Natural killer cell treated with Interleukin-12 subunit alpha and Interleukin-12 subunit beta and Interleukin-15 and Interleukin-18, amount 100 ng/mL, for 72 hours (primary cell): Measurements from ENCODE around the gene PAK6. TPM values are rescaled to one million over a fixed set of nuclear protein-coding genes. Genes with fewer than 3 reads are reported as not detected.

Source experiments
- ATAC-seq, 2 donors: fragments of 150-1000 bp; cut with Tn5 transposase in 1 of 2; sonication (Bioruptor Pico), chemical (Tn5 transposase) in 1 of 2; 2 replicates each; pipeline ENCODE4 v1.10.0; 2021
- DNase-seq: peaks from one replicate; pipeline ENCODE4 v3.0.0; 2022; ENCODE audit warnings: low spot score
- H3K27ac Mint-ChIP-seq, 2 donors: 1 replicate in 1 of 2; 2 replicates in 1 of 2; pipeline ENCODE4 v1.8.0; 2022; ENCODE audit warnings: mixed read lengths in 2 of 2, mild to moderate bottlenecking in 1 of 2, moderate library complexity in 1 of 2
- H3K27me3 Mint-ChIP-seq, 2 donors: 1 replicate in 1 of 2; 2 replicates in 1 of 2; pipeline ENCODE4 v1.8.0; 2022; ENCODE audit warnings: mixed read lengths in 2 of 2
- H3K36me3 Mint-ChIP-seq: one replicate; pipeline ENCODE4 v1.8.0; 2022; ENCODE audit warnings: mixed read lengths
- H3K4me1 Mint-ChIP-seq, 2 donors: 1 replicate in 1 of 2; 2 replicates in 1 of 2; pipeline ENCODE4 v1.8.0; 2022; ENCODE audit warnings: low read depth in 2 of 2, mixed read lengths in 2 of 2, mild to moderate bottlenecking in 1 of 2
- H3K4me3 Mint-ChIP-seq: one replicate; pipeline ENCODE4 v1.8.0; 2022; ENCODE audit warnings: mixed read lengths
- H3K9me3 Mint-ChIP-seq: 2 replicates; pipeline ENCODE4 v1.8.0; 2022; ENCODE audit warnings: mixed read lengths
- total RNA-seq, 2 donors: library from RNA; stranded (reverse); gene quantifications; one replicate each; pipeline ENCODE4 v1.2.3, GENCODE V29; 2022

Gene PAK6
- total RNA-seq, 2 donors from 2014 or later = 1.9 to 2.9 TPM

- Mint-ChIP-seq H3K27ac (no peak overlapping the region), H3K9me3 (no peaks in the 10 kb centered on the region), H3K36me3 (no peaks in the 10 kb centered on the region), H3K27me3 (no peaks in the 10 kb centered on the region), H3K4me3 (no peak overlapping the region), H3K4me1 (peaks cover 0 to 4% of the 10 kb centered on the region in 2 donors)
- ATAC-seq = no peak
- no peak for DNase-seq
Measured at GRCh38 chr15:40270246-40270995, 31.6 kb downstream of the PAK6 start.

DNA sequence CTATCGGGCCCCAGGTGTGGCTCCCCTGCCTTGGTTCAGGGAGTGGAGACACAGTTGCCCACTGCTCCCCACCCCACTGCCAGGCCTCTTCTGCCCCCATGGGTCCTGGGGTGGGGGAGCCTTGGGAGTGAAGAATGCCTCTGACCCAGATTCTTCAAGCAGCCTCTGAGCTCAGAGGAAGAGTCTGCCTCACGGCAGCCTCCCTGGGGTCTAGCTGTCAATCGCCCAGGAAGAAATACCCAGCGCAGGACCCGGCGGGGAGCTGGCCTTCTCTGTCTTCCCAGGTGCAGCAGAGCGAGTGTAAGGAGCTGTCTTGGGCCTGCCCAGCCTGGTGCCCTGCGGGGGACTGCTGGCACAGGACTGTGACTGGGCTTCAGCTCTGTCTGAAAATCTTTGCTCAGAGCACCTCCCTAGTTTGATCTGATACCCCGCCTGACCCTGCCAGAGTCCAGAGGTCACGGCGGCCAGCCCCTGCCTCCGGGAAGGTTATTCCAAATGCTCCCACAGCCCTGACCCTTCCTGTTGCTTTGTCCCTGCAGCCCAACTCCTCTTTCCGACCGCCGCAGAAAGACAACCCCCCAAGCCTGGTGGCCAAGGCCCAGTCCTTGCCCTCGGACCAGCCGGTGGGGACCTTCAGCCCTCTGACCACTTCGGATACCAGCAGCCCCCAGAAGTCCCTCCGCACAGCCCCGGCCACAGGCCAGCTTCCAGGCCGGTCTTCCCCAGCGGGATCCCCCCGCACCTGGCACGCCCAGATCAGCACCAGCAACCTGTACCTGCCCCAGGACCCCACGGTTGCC is 33.0 kb downstream of the PAK6 start:
- H3K4me3 Mint-ChIP-seq = no peak overlapping the region
- no peaks in the 10 kb centered on the region for H3K9me3 Mint-ChIP-seq
- no peaks in the 10 kb centered on the region for H3K36me3 Mint-ChIP-seq
- H3K4me1 Mint-ChIP-seq = peaks cover 0 to 4% of the 10 kb centered on the region in 2 donors
- peaks cover 0 to 2% of the 10 kb centered on the region in 2 donors for H3K27me3 Mint-ChIP-seq
- ATAC-seq (no peak), DNase-seq (no peak)
- H3K27ac Mint-ChIP-seq = no peak overlapping the region

- DNase-seq = no peak
- Mint-ChIP-seq H3K27me3 (peaks cover 0 to 2% of the 10 kb centered on the region in 2 donors), H3K4me1 (peaks cover 0 to 4% of the 10 kb centered on the region in 2 donors), H3K36me3 (no peaks in the 10 kb centered on the region), H3K4me3 (no peak overlapping the region), H3K9me3 (no peaks in the 10 kb centered on the region), H3K27ac (no peak overlapping the region)
- no peak for ATAC-seq
Measured at GRCh38 chr15:40272485-40273056, 33.7 kb downstream of the PAK6 start.

DNA sequence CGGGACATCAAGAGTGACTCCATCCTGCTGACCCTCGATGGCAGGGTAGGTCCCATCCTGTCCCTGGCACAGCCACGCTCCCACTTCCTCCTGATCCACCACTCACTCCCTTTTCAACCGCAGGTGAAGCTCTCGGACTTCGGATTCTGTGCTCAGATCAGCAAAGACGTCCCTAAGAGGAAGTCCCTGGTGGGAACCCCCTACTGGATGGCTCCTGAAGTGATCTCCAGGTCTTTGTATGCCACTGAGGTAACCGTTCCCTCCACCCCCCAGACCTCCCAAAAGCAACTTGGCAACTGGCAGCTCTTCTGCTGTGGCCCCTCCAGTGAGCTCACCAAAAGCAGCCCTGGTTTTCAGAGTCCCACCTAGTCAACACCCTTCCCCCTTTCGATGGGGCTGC is 34.6 kb downstream of the PAK6 start:
- ATAC-seq (no peak), DNase-seq (no peak)
- H3K4me1 Mint-ChIP-seq = peaks cover 0 to 7% of the 10 kb centered on the region in 2 donors
- no peaks in the 10 kb centered on the region for H3K9me3 Mint-ChIP-seq
- H3K27me3 Mint-ChIP-seq = peaks cover 5 to 7% of the 10 kb centered on the region in 2 donors
- no peaks in the 10 kb centered on the region for H3K36me3 Mint-ChIP-seq
- H3K27ac Mint-ChIP-seq = no peak overlapping the region
- no peak overlapping the region for H3K4me3 Mint-ChIP-seq

- ATAC-seq (peak; percentile 73 to 75), DNase-seq (peak; percentile 91)
- H3K9me3 Mint-ChIP-seq = no peaks in the 10 kb centered on the region
- H3K36me3 Mint-ChIP-seq = no peaks in the 10 kb centered on the region
- peaks cover 11 to 13% of the 10 kb centered on the region in 2 donors for H3K27me3 Mint-ChIP-seq
- H3K4me3 Mint-ChIP-seq = no peak overlapping the region
- no peak overlapping the region for H3K27ac Mint-ChIP-seq
- peaks cover 0 to 7% of the 10 kb centered on the region in 2 donors for H3K4me1 Mint-ChIP-seq
Measured at GRCh38 chr15:40274350-40275274, 35.7 kb downstream of the PAK6 start.

DNA sequence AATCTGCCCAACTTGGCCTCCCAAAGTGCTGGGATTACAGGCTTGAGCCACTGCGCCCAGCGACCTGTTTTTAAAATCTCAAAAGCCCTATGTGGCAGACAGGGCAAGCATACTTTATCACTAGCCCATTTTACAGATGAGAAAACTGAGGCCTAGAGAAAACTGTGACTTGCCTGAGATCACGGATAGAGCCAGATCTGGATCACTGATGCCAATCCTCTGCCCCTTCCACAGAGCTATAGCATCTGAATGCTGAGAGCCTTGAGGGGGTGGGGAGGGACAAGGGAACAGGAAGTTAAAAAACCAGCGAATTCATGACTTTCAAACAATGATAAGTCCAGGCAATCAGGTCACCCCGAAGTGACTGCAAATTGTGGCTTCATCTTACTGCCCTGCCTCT is 36.7 kb downstream of the PAK6 start:
- no peak for DNase-seq
- Mint-ChIP-seq H3K27me3 (peaks cover 11 to 13% of the 10 kb centered on the region in 2 donors), H3K36me3 (no peaks in the 10 kb centered on the region), H3K27ac (no peak overlapping the region), H3K9me3 (no peaks in the 10 kb centered on the region), H3K4me3 (no peak overlapping the region), H3K4me1 (peaks cover 0 to 7% of the 10 kb centered on the region in 2 donors)
- no peak for ATAC-seq

DNA sequence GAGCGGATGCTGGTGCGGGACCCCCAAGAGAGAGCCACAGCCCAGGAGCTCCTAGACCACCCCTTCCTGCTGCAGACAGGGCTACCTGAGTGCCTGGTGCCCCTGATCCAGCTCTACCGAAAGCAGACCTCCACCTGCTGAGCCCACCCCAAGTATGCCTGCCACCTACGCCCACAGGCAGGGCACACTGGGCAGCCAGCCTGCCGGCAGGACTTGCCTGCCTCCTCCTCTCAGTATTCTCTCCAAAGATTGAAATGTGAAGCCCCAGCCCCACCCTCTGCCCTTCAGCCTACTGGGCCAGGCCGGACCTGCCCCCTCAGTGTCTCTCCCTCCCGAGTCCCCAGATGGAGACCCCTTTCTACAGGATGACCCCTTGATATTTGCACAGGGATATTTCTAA is 37.1 kb downstream of the PAK6 start:
- peaks cover 11 to 14% of the 10 kb centered on the region in 2 donors for H3K27me3 Mint-ChIP-seq
- H3K9me3 Mint-ChIP-seq = no peaks in the 10 kb centered on the region
- H3K4me1 Mint-ChIP-seq = peaks cover 2 to 7% of the 10 kb centered on the region in 2 donors
- DNase-seq (no peak), ATAC-seq (no peak)
- no peaks in the 10 kb centered on the region for H3K36me3 Mint-ChIP-seq
- H3K27ac Mint-ChIP-seq = no peak overlapping the region
- H3K4me3 Mint-ChIP-seq = no peak overlapping the region

DNA sequence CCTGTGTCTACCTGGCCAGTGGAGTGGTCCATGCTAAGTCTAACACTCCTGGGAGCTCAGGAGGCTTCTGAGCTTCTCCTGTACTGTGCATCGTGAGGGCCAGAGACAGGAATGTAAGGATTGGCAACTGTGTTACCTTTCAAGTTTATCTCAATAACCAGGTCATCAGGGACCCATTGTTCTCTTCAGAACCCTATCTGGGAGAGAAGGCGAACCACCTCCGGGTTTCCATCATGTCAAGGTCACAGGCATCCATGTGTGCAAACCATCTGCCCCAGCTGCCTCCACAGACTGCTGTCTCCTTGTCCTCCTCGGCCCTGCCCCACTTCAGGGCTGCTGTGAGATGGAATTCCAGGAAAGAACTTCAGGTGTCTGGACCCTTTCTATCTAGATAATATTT is 38.1 kb downstream of the PAK6 start:
- peaks cover 11 to 16% of the 10 kb centered on the region in 2 donors for H3K27me3 Mint-ChIP-seq
- H3K4me3 Mint-ChIP-seq = no peak overlapping the region
- no peaks in the 10 kb centered on the region for H3K9me3 Mint-ChIP-seq
- H3K4me1 Mint-ChIP-seq = peaks cover 4 to 9% of the 10 kb centered on the region in 2 donors
- DNase-seq = no peak
- no peak for ATAC-seq
- H3K27ac Mint-ChIP-seq = no peak overlapping the region
- H3K36me3 Mint-ChIP-seq = no peaks in the 10 kb centered on the region

- DNase-seq = no peak
- Mint-ChIP-seq H3K27me3 (peaks cover 11 to 16% of the 10 kb centered on the region in 2 donors), H3K9me3 (no peaks in the 10 kb centered on the region), H3K4me1 (peaks cover 4 to 9% of the 10 kb centered on the region in 2 donors), H3K27ac (no peak overlapping the region), H3K4me3 (no peak overlapping the region), H3K36me3 (no peaks in the 10 kb centered on the region)
- no peak for ATAC-seq
Measured at GRCh38 chr15:40277471-40277870, 38.6 kb downstream of the PAK6 start.

DNA sequence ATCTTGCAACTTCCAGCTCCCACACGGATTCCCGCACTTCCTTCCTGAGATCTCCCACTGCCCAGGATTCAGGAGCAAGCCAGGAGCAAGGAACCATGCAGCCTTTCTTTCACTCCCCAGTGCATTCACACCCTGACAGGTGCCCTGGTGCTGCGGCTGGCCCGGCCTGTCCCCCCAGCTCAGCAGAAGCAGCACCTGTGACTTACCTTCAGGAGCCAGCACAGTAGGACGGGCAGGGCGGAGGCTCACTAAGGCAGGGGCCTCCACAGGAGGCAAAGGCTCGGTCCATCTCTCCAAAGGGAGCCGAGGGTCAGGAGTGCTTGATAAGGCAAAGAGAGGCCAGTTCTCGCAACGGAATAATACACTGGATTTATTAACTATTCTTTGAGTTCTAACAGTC is 39.2 kb downstream of the PAK6 start:
- ATAC-seq (no peak), DNase-seq (no peak)
- Mint-ChIP-seq H3K4me1 (peaks cover 4 to 9% of the 10 kb centered on the region in 2 donors), H3K9me3 (no peaks in the 10 kb centered on the region), H3K27me3 (peaks cover 11 to 16% of the 10 kb centered on the region in 2 donors), H3K4me3 (no peak overlapping the region), H3K36me3 (no peaks in the 10 kb centered on the region), H3K27ac (no peak overlapping the region)

DNA sequence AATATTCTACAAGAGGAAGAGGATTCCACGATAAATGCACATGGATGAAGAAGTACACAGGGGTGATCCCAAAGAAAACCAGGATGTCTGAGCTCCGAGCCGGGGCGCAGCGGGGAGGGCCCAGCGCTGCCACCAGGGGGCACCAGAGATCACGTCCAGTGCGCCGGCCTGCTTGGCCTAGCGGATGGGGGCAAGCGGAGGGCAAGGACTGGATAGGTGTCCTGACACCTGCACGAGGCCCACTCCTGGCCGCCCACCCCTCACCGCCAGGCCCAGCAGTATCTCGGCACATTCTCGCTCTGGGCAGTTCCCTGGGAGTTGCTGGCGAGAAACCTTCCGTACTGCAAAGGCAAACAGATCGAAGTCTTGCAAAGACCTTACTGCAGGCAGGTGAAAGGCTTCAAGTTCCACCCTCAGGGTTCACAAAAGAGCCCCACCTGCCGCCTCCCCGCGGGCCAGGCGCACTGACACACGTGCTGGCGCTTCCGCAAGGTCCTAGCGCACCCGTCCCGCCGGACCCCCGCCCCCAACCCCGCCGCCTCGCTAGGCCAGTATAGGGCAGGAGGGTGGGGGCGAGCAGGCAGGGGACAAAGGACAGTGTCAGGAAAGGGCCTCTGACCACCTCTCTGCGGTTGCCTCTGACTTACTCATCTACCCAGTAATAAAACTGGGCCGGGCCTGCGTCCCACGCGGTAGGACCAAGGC is 40.7 kb downstream of the PAK6 start:
- ATAC-seq = peak in 1 of 2 donors; percentile 72
- no peak overlapping the region for H3K4me3 Mint-ChIP-seq
- no peaks in the 10 kb centered on the region for H3K36me3 Mint-ChIP-seq
- peaks cover 4 to 7% of the 10 kb centered on the region in 2 donors for H3K4me1 Mint-ChIP-seq
- DNase-seq = peak; percentile 74
- H3K9me3 Mint-ChIP-seq = no peaks in the 10 kb centered on the region
- H3K27ac Mint-ChIP-seq = no peak overlapping the region
- H3K27me3 Mint-ChIP-seq = peaks cover 11 to 16% of the 10 kb centered on the region in 2 donors

DNA sequence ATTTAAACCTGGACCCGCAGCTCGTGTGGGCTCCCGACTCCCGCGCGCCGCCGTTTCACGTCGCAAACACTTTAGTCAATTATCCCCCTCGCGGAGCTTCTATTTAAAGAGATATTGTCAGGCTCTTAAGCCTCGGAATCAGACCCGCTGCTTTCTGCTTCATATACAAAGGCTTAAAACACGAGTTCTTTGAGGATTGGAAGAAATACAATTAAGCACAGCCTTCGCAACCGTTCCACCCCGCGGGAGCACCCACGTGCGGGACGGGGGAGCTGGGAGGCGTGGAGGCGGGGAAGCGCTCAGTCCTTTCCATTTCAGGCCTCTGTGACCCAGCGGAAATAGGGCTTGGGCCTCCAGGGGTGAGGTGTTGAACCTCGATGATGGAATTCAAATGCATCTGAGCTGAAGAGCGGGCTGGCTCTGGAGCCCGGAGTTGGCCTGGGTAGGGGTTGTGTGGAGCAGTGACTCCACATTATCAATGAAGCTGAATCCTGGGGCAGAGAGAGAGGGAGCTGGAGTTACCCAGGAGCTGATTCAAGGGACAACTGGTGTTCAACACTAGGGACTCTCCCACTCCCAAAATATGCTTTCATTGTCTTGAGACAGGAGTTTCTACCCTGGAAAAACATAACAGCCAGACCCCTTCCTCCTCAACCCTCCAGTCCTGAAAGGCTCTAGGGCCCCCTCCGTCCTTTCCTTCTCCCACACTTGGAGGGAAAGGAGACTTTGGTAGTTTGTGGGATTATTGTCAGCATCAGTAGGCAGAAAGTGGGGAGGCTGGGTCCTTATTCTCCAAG is 41.6 kb downstream of the PAK6 start:
- no peak for ATAC-seq
- H3K36me3 Mint-ChIP-seq = no peaks in the 10 kb centered on the region
- no peaks in the 10 kb centered on the region for H3K9me3 Mint-ChIP-seq
- peaks cover 4 to 5% of the 10 kb centered on the region in 2 donors for H3K4me1 Mint-ChIP-seq
- H3K27me3 Mint-ChIP-seq = peaks cover 11 to 16% of the 10 kb centered on the region in 2 donors
- DNase-seq = no peak
- no peak overlapping the region for H3K27ac Mint-ChIP-seq
- H3K4me3 Mint-ChIP-seq = peak overlapping the region; percentile 58
